Liver (tissue), 9 donors: Measurements from ENCODE around the gene OFD1. TPM values are rescaled to one million over a fixed set of nuclear protein-coding genes. Genes with fewer than 3 reads are reported as not detected.

Source experiments
- DNase-seq: peaks from one replicate; pipeline ENCODE4 v3.0.0-alpha.2; 2017; ENCODE audit warnings: low spot score
- H3K27ac ChIP-seq, 2 donors: one replicate each; pipeline ENCODE4 v1.7.0; 2013; ENCODE audit warnings: inconsistent platforms in 2 of 2, low read length in 2 of 2, control low read depth in 1 of 2, low read depth in 1 of 2, mild to moderate bottlenecking in 1 of 2
- H3K27me3 ChIP-seq, 4 donors: one replicate each; pipeline versions ENCODE4 v1.6.1 to v1.7.0; 2013; ENCODE audit warnings: low read length in 3 of 4, inconsistent platforms in 1 of 4, mild to moderate bottlenecking in 1 of 4, moderate library complexity in 1 of 4; ENCODE audit not compliant: control insufficient read depth in 4 of 4, insufficient read depth in 4 of 4
- H3K36me3 ChIP-seq, 4 donors: one replicate each; pipeline versions ENCODE4 v1.6.1 to v1.7.0; 2013; ENCODE audit warnings: low read length in 3 of 4, mild to moderate bottlenecking in 3 of 4, low read depth in 1 of 4, moderate library complexity in 1 of 4; ENCODE audit not compliant: control insufficient read depth in 4 of 4, insufficient read depth in 3 of 4
- H3K4me1 ChIP-seq, 4 donors: one replicate each; pipeline versions ENCODE4 v1.6.1 to v1.7.0; 2013; ENCODE audit warnings: low read length in 3 of 4, mild to moderate bottlenecking in 3 of 4, moderate library complexity in 1 of 4; ENCODE audit not compliant: control insufficient read depth in 4 of 4, insufficient read depth in 4 of 4
- H3K4me3 ChIP-seq, 3 donors: one replicate each; pipeline versions ENCODE4 v1.6.1 to v1.7.0; 2013; ENCODE audit warnings: low read length in 3 of 3, control low read depth in 1 of 3, low read depth in 1 of 3, mild to moderate bottlenecking in 1 of 3
- H3K9ac ChIP-seq, 2 donors: one replicate each; pipeline ENCODE4 v1.7.0; 2013; ENCODE audit warnings: low read length in 2 of 2, mild to moderate bottlenecking in 2 of 2, moderate library complexity in 2 of 2, control low read depth in 1 of 2, low read depth in 1 of 2
- H3K9me3 ChIP-seq, 4 donors: one replicate each; pipeline versions ENCODE4 v1.6.1 to v1.7.0; 2013; ENCODE audit warnings: low read length in 3 of 4; ENCODE audit not compliant: control insufficient read depth in 4 of 4
- EGR1 ChIP-seq, 2 donors: IDR thresholded peaks; 2 replicates each; pipeline ENCODE4 v1.6.1; 2016 to 2018; ENCODE audit warnings: antibody characterized with exemption in 2 of 2, low read depth in 2 of 2
- FOXA1 ChIP-seq: IDR thresholded peaks from 2 replicates; pipeline ENCODE4 v1.6.1; 2016; ENCODE audit warnings: antibody characterized with exemption
- FOXA2 ChIP-seq: IDR thresholded peaks from 2 replicates; pipeline ENCODE4 v1.6.1; 2016; ENCODE audit warnings: antibody characterized with exemption
- GABPA ChIP-seq, 2 donors: IDR thresholded peaks in 1 of 2; conservative IDR thresholded peaks in 1 of 2; 2 replicates each; pipeline ENCODE4 v1.6.1; 2016; ENCODE audit warnings: antibody characterized with exemption in 2 of 2, mild to moderate bottlenecking in 1 of 2, moderate library complexity in 1 of 2
- HNF4A ChIP-seq, 2 donors: conservative IDR thresholded peaks; 2 replicates each; pipeline ENCODE4 v1.6.1; 2016; ENCODE audit warnings: antibody characterized with exemption in 2 of 2, mild to moderate bottlenecking in 2 of 2
- HNF4G ChIP-seq: IDR thresholded peaks from 2 replicates; pipeline ENCODE4 v1.6.1; 2016; ENCODE audit warnings: antibody characterized with exemption
- JUND ChIP-seq, 2 donors: IDR thresholded peaks; 2 replicates each; pipeline ENCODE4 v1.6.1; 2016; ENCODE audit warnings: antibody characterized with exemption in 2 of 2
- NR2F2 ChIP-seq: IDR thresholded peaks from 2 replicates; pipeline ENCODE4 v1.6.1; 2016; ENCODE audit warnings: antibody characterized with exemption
- RAD21 ChIP-seq, 2 donors: IDR thresholded peaks; 2 replicates each; pipeline ENCODE4 v1.6.1; 2016; ENCODE audit warnings: antibody characterized with exemption in 2 of 2, mild to moderate bottlenecking in 2 of 2
- RXRA ChIP-seq, 2 donors: IDR thresholded peaks; 2 replicates each; pipeline ENCODE4 v1.6.1; 2017 to 2018; ENCODE audit warnings: antibody characterized with exemption in 2 of 2, mild to moderate bottlenecking in 1 of 2
- SP1 ChIP-seq: IDR thresholded peaks from 2 replicates; pipeline ENCODE4 v1.6.1; 2018; ENCODE audit warnings: antibody characterized with exemption, mild to moderate bottlenecking
- TAF1 ChIP-seq: conservative IDR thresholded peaks from 2 replicates; pipeline ENCODE4 v1.6.1; 2016; ENCODE audit warnings: antibody characterized with exemption, mild to moderate bottlenecking
- YY1 ChIP-seq: IDR thresholded peaks from 2 replicates; pipeline ENCODE4 v1.6.1; 2016; ENCODE audit warnings: antibody characterized with exemption, mild to moderate bottlenecking
- WGBS: extraction: QIAGEN DNeasy Blood & Tissue Kit; methylation state at CpG from one replicate; pipeline ENCODE4 v1.1.7; 2013; 5-methylcytosine and 5-hydroxymethylcytosine counted together
- polyA plus RNA-seq, 2 donors: library from polyadenylated mRNA; stranded (reverse) in 1 of 2; unstranded in 1 of 2; fragments of 200-250 nt in 1 of 2; fragments of >200 nt in 1 of 2; fragmentation: Nextera tagmentation in 1 of 2; extraction: Ambion mirVana in 1 of 2; gene quantifications; one replicate each; pipeline versions ENCODE4 v1.2.1 to v1.2.3, GENCODE V29; 2013 to 2015
- total RNA-seq, 2 donors: library from RNA; depleted of rRNA; stranded (reverse); fragments of >200 nt; gene quantifications; one replicate each; pipeline ENCODE4 v1.2.3, GENCODE V29; 2014
- TF ChIP-seq, protein P1 (sequence below): IDR thresholded peaks from 2 replicates; pipeline ENCODE4 v1.6.1; 2016; ENCODE audit warnings: antibody characterized with exemption, mild to moderate bottlenecking
- TF ChIP-seq, protein P2 (sequence below): IDR thresholded peaks from 2 replicates; pipeline ENCODE4 v1.6.1; 2016; ENCODE audit warnings: antibody characterized with exemption
- TF ChIP-seq, protein P3 (sequence below): fragments of 150-350 bp; IDR thresholded peaks from 2 replicates; pipeline ENCODE4 v1.5.1; 2017; ENCODE audit warnings: improper control_type of control experiment, low read depth, low read length; ENCODE audit not compliant: missing input control
- TF ChIP-seq, protein P4 (sequence below): IDR thresholded peaks from 2 replicates; pipeline ENCODE4 v1.6.1; 2016; ENCODE audit warnings: antibody characterized with exemption
- TF ChIP-seq, protein P5 (sequence below): IDR thresholded peaks from 2 replicates; pipeline ENCODE4 v1.6.1; 2016; ENCODE audit warnings: antibody characterized with exemption
- donor health status: healthy.
- donor health status: healthy.
- donor health status: healthy.
- donor health status: healthy.
- donor health status: healthy.

The OFD1 gene
- total and polyA plus RNA-seq, 4 donors: 2.9 to 15.7 (median 9.6) TPM

DNA sequence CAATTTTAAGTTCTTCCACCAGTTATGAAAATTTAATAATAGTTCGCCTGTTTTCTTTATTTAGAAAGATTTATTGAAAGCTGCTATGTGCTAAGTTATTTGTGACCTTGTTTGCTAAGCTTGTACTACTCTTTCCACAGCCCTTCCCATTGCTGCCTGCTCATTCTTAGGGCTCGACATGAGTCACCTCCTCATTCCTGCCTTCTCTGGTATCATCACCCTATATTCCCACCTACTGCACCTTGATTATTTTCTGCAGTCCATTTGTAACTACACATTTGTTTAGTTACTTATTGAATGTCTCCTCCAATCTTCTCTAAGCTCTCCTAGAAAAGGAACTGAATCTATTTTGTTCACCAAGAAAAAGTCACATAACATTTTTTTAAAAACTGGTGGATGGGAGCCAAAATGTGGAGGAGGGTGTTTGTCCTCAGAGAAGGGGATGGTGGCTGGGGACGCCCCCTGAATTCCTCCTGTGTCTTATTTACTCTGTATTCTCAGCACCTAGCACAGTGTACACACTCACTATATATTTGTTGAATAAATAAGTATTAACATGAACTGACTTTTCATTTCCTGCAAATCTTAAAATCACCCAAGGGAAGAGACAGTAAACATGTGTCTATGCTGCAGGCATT lies 49.3 kb upstream of the OFD1 start:
- Histone ChIP-seq H3K9ac (no peak overlapping the region), H3K27ac (no peak overlapping the region), H3K4me1 (peaks cover 0 to 10% (median 3%) of the 10 kb centered on the region in 4 donors), H3K4me3 (no peak overlapping the region), H3K36me3 (no peaks in the 10 kb centered on the region), H3K27me3 (peaks cover 0 to 2% (median 0%) of the 10 kb centered on the region in 4 donors), H3K9me3 (no peaks in the 10 kb centered on the region)
- no peak for DNase-seq
- TF ChIP-seq, protein P1, sequence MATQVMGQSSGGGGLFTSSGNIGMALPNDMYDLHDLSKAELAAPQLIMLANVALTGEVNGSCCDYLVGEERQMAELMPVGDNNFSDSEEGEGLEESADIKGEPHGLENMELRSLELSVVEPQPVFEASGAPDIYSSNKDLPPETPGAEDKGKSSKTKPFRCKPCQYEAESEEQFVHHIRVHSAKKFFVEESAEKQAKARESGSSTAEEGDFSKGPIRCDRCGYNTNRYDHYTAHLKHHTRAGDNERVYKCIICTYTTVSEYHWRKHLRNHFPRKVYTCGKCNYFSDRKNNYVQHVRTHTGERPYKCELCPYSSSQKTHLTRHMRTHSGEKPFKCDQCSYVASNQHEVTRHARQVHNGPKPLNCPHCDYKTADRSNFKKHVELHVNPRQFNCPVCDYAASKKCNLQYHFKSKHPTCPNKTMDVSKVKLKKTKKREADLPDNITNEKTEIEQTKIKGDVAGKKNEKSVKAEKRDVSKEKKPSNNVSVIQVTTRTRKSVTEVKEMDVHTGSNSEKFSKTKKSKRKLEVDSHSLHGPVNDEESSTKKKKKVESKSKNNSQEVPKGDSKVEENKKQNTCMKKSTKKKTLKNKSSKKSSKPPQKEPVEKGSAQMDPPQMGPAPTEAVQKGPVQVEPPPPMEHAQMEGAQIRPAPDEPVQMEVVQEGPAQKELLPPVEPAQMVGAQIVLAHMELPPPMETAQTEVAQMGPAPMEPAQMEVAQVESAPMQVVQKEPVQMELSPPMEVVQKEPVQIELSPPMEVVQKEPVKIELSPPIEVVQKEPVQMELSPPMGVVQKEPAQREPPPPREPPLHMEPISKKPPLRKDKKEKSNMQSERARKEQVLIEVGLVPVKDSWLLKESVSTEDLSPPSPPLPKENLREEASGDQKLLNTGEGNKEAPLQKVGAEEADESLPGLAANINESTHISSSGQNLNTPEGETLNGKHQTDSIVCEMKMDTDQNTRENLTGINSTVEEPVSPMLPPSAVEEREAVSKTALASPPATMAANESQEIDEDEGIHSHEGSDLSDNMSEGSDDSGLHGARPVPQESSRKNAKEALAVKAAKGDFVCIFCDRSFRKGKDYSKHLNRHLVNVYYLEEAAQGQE: no peak
- TF ChIP-seq SP1 (no peak), FOXA2 (no peak), NR2F2 (no peak), FOXA1 (no peak), GABPA (IDR thresholded peaks at IDR 0.05 in 1 of 2, conservative IDR thresholded peaks at IDR 0.05 in 1 of 2) (no peak), JUND (IDR thresholded peaks at IDR 0.05) (no peak), HNF4G (no peak), YY1 (no peak), TAF1 (no peak), RXRA (IDR thresholded peaks at IDR 0.05) (no peak), EGR1 (IDR thresholded peaks at IDR 0.05; ENCODE audit: low read depth in 2 of 2) (no peak), RAD21 (IDR thresholded peaks at IDR 0.05) (no peak)
- TF ChIP-seq, protein P2, sequence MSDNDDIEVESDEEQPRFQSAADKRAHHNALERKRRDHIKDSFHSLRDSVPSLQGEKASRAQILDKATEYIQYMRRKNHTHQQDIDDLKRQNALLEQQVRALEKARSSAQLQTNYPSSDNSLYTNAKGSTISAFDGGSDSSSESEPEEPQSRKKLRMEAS: no peak
- TF ChIP-seq, protein P3, sequence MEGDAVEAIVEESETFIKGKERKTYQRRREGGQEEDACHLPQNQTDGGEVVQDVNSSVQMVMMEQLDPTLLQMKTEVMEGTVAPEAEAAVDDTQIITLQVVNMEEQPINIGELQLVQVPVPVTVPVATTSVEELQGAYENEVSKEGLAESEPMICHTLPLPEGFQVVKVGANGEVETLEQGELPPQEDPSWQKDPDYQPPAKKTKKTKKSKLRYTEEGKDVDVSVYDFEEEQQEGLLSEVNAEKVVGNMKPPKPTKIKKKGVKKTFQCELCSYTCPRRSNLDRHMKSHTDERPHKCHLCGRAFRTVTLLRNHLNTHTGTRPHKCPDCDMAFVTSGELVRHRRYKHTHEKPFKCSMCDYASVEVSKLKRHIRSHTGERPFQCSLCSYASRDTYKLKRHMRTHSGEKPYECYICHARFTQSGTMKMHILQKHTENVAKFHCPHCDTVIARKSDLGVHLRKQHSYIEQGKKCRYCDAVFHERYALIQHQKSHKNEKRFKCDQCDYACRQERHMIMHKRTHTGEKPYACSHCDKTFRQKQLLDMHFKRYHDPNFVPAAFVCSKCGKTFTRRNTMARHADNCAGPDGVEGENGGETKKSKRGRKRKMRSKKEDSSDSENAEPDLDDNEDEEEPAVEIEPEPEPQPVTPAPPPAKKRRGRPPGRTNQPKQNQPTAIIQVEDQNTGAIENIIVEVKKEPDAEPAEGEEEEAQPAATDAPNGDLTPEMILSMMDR: no peak
- TF ChIP-seq, protein P4, sequence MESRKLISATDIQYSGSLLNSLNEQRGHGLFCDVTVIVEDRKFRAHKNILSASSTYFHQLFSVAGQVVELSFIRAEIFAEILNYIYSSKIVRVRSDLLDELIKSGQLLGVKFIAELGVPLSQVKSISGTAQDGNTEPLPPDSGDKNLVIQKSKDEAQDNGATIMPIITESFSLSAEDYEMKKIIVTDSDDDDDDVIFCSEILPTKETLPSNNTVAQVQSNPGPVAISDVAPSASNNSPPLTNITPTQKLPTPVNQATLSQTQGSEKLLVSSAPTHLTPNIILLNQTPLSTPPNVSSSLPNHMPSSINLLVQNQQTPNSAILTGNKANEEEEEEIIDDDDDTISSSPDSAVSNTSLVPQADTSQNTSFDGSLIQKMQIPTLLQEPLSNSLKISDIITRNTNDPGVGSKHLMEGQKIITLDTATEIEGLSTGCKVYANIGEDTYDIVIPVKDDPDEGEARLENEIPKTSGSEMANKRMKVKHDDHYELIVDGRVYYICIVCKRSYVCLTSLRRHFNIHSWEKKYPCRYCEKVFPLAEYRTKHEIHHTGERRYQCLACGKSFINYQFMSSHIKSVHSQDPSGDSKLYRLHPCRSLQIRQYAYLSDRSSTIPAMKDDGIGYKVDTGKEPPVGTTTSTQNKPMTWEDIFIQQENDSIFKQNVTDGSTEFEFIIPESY: no peak
- 84% methylated on average over 3 of the region's 3 CpGs for WGBS

DNA sequence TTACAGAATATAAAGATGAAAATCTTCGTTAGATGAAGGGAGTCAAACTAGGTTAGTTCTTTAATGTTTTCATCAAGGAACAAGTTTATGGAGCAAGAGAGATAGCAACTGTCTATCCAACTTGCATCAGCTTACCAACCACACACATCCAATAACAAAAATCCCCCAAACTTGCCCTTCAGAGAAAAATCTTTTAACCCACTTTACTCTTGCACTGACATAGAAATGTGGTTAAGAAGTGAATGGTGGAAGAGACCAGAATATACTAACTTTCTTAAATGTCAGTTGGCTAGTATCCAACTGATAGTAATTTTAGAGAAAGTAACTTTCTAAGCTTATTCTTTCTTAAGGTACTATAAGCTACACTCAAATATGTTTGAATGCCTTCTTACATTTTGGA lies 47.3 kb upstream of the OFD1 start:
- Histone ChIP-seq H3K4me3 (no peak overlapping the region), H3K4me1 (peaks cover 3 to 14% (median 6%) of the 10 kb centered on the region in 4 donors), H3K36me3 (no peaks in the 10 kb centered on the region), H3K27me3 (no peaks in the 10 kb centered on the region), H3K9me3 (no peaks in the 10 kb centered on the region), H3K9ac (no peak overlapping the region), H3K27ac (no peak overlapping the region)
- no peak for DNase-seq
- WGBS: 89% methylated on average over 1 of the region's 1 CpG
- TF ChIP-seq EGR1 (IDR thresholded peaks at IDR 0.05; ENCODE audit: low read depth in 2 of 2) (no peak), HNF4A (conservative IDR thresholded peaks at IDR 0.05) (no peak), HNF4G (no peak), SP1 (no peak), GABPA (IDR thresholded peaks at IDR 0.05 in 1 of 2, conservative IDR thresholded peaks at IDR 0.05 in 1 of 2) (no peak), FOXA1 (no peak)
- TF ChIP-seq, protein P5, sequence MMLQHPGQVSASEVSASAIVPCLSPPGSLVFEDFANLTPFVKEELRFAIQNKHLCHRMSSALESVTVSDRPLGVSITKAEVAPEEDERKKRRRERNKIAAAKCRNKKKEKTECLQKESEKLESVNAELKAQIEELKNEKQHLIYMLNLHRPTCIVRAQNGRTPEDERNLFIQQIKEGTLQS: no peak
- TF ChIP-seq, protein P1: no peak
- TF ChIP-seq, protein P3: no peak
